GM19455 (cell line): Measurements from ENCODE around the gene GRXCR1.

Experiments
- ATAC-seq: cut with Tn5 transposase; IDR thresholded peaks from one replicate; pipeline ENCODE4 v1.9.1; 2021; ENCODE audit not compliant: unreplicated experiment

GRXCR1 gene

DNA sequence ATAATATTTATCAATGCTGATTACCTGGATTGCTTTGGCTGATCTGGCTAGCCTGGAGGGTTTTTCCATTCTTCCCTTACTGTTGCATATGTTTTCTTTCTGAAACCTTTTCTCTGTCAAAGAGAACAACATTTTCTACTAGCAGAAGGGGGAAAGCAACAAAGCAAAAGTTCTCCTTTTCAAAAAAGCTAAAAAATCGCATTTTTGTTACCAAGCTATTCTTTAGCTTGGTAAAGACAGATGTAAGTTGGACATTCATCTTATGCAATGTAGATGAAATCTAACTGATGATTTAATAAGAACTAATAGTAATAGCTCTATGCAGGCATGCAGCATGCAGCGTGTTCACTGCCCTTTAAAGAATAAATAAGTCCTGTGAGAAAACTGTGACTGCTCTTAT lies at the start of gene GRXCR1:
TSS of gene GRXCR1 (plus strand) at position 301 of the 400 bp plus-strand sequence. CDS start 554 bp downstream, outside the sequence.
- ATAC-seq = no peak

DNA sequence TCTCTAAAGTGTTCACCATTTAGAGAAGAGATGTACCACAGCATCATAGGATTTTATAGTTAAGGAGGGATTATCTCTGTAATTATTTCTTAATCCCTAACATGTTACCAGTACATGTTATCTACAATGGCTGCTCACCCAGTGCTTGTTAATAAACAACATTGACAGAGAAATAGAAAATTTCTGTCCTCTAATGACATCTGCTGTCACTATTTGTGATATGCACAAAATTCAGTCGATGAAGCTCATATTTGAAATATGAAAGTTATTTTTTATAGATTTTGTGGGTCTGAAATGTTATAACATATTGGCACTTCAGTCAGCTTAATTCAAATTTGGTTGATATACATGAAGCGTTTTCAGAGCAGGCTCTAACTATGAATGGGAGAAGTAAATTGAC lies 48.8 kb upstream of the GRXCR1 start:
- no peak for ATAC-seq

DNA sequence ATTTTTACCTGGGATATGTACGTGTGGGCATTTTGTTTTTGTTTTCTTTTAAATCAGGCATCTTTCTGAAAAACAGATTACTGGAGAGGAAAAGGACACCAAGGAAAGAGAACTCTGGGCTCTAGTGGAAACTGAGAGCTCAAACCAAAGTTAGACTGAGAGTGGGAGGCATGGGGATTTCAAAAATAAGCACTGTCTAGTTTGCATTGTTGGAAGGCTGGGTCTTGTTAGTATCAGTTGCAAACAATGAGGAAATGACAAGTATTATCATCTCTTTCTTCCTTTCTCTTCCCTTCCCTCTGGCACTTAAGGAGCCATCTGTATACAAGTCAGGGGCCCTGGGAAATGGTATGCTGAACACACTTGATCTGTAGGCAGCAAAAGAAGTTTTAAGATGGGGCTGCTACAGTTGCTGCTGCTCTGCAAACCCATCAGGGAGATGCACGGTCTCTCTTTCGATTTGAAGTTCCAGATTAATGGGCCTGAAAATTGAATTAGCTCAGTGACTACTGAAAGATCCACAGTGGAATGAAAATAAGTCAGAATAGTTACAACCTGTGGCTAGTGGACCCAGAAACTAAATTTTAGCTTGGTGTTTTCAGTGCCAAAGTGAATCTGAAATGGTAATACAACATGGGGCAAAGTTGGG lies 48.0 kb upstream of the GRXCR1 start:
- ATAC-seq = no peak

DNA sequence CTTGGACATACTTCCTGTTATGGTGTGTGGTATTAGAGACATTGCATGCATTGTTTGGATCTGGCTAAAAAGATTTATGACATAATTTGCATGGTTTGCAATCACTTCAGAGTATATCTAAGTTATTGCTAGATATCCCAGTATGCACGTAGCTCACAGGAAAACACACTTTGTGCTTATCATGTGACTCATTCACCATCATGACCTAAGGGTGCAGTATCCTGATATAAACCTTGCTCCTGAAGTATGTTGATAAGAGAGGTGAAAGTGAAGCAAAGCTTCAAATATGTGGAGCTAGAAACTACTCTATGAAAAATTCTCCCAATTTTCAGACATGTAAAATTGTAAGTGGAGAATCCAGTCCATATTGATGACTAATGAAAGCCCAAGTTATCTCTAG lies 46.9 kb upstream of the GRXCR1 start:
- no peak for ATAC-seq

DNA sequence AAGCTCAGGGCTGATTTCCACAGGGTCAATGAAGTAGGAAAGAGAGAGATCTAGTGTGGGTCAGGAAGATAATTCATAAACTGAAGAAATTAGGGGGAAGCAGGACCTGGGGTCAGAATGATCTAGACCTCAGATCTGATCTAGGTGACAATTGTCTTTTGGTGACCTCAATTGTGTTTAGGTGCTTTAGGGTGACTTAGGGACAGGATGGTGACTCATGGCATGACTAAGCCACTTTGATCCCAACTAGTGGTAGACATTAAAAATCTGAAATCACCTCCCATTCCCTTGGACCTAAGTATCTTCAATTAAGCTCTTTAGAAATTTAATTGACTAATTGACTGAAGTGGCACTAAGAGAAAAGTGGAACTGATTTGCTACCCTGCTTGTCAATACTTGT lies 36.7 kb upstream of the GRXCR1 start:
- no peak for ATAC-seq

DNA sequence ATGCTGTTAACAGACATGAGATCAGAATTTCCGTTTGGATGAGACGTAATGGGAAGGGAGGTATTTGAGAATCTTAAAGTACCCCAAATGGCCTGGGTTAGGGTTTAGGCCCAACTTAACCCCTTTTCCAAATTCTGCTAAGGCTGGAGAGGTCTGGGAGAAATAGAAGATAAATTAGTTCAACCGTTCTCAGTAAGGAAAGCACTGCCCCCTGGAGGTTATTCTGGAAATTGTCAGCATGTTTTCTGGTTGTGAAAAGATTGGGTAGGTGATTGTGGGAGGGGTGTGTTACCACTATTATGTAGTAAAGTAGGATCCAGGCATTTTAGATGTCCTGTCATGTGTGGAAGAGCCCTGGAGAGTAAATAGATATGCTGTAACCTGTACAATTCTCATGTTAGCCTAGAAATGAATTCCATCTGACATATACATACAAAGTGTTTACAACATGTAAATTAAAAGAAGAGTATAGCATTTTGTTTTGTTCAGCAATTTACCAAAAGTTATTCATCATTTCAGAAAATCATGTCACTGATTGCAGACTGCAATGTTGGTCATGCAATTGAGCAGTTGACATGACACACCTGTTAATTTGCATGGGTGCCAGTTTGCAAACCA lies 26.8 kb upstream of the GRXCR1 start:
- no peak for ATAC-seq

DNA sequence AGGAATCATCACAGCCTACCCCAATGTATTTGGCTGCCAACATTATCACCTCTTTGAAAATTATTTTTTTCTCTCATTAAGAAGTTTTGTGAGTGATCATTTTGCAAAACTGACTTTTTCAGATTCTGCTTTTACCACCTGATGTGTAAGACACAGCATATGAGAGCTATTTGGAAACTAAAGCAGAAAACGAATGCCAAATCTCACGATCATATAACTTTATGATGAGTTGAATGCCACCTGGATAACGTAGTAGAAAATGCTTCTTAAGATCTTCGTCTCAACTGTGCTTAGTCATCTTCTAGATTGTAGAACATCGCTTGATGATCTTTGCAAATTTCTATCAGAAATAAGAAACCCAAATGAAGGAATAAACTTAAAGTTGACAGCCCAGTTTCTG lies 21.3 kb upstream of the GRXCR1 start:
- ATAC-seq = no peak

DNA sequence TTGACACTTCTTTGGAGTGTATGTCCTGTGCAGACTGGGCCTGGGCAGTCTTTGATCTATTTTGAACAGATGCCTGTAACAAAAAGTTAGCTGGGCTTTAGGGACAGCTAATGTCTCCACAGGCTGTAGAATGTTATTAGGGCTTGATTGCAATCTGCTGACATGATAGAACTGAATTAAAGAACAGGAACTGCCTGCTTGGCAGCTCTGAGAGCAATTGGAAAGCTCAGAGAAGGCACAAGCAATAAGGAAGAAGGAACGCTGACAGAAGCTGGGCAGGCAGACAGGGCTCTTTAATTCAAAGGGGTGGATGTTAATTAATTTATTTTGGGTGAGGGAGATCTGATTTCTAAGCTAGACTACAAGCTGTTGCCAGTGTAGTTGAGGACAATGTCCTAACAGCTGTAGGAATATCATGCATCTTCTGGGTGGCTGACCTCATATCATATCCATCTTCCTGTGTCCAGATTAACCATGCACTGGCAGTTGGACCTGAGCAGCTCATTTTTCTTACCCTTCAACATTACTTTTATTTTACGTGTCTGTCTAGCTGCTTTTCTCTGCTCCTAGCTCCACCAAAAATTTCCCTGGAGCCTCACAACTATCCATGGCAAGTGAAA lies 20.7 kb upstream of the GRXCR1 start:
- ATAC-seq = no peak

DNA sequence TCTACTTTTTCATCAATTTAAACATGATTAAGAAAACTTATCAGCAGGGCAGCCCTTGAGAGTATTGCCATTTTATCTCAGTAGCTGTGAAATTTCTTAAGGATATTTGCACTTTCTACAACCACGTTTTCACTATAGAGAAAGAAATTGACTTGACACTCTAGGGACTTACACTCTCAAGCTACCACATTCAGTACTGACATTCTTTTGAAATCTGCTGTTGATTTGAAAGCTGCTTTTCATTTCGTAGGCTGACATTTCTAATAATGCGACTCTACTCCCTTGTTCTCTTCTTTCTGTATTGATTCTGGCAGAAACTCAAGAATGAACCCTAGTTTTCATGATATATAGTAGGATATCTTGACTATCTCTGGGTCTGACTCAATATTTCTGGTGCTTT lies 13.7 kb upstream of the GRXCR1 start:
- no peak for ATAC-seq

DNA sequence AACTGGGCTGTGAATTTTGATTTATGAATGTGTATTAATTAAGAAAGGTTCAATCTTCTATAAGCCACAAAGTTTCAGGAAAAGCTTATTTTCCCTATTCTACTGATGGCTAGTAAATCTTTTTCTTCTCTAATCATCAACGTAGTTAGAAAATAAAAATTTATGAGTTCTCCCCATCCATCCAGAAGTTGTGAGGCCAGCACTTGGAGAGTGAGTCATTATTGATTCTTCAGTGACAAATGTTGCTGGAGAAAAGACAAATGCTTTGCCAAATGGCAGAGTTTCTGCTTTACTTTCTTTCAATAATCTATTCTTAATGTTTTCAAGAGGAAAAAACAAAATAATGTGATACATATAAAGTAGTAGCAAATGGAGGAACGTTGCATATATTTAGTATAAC lies 11.3 kb upstream of the GRXCR1 start:
- no peak for ATAC-seq

DNA sequence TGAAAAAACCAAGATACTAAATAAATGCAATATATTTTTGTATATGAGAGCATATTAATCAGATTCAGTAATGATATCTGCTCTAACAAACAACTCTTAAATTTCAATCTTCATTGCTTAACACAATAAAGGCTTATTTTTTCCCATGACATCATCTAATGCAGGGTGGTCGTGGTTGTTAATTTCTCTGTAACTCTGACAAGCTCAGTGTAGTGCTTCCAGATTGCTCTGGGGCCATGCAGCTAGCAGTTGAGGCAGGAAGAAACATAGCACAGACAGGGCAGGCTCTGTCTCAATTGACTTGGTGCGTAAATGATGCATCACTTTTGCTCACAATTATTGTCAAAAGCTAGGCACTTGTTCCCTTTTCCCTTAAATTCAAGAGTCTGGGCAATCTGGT lies 869 bp upstream of the GRXCR1 start:
- no peak for ATAC-seq

DNA sequence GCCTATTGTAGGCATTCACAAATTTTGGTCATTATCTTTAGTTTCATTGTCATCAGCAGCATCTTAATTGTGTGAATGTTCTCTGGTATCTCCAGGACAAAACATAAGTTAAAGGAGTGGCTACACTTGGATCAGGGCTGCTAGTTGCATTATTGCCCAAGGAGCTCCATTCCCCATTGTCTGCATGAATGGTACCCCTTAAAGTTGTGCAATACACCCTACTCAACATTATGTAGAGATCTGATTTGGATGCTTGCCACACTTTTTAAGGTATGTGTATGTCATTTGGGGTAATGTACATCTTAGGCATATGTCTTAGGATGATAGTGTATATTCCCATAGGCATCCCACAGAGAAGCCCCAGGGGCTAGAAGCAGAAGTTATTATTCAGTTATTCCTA lies 2.9 kb downstream of the GRXCR1 start:
- no peak for ATAC-seq

DNA sequence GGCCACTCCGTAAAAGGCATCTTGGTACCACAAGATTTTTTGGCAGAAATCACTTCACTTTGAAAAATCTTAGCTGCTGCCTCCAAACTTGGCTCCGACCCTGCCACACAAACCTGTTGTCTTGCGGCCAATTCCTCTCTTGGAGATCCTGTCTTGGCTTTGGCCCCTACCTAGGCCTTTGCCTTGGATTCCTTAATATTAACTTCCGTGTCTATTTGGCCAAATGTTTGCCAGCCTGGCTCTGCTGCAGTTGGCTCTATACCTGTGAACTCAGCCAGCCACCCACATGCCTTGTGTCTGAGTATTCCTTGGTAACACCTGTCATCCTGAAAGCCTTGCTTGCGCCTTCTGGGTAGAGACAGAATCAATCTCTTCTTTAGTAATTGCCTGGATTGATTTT lies 12.5 kb downstream of the GRXCR1 start:
- no peak for ATAC-seq

DNA sequence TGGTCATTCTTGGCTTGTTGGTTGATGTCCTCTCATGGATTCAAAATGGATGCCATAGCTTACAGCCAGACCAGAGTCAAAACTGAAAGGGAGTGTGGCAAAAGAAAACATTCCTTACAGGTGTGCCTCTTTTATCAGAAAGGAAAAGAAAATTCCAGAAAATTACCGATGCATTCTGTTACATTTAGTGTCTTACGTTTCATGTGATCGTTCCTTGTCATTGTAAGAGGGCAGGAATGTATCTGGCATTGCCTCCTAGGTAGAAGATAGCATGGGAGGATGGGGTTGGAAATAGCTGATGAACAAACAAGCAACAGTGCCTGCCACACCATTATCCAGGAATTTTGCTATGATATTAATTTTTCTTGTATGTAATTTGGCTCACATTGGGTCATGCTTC lies 13.1 kb downstream of the GRXCR1 start:
- no peak for ATAC-seq

DNA sequence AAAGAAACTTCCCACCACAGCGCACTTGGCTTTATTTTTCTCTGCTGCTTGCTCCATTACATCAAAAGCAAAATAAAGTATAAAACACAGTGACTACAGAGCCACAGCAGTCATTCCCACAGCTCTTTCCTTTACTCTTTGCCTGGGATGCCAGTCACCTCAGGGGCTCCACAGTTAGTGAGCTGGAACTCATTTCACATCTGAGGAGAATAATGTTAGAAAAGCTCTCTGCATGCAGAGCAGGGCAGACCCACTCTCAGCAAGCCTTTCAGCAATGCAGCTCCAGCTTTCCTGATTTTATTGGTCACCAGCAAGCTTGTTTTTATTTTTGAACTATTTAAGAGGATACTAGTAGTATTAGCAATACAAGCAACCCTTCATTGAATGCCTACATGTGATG lies 13.8 kb downstream of the GRXCR1 start:
- no peak for ATAC-seq

DNA sequence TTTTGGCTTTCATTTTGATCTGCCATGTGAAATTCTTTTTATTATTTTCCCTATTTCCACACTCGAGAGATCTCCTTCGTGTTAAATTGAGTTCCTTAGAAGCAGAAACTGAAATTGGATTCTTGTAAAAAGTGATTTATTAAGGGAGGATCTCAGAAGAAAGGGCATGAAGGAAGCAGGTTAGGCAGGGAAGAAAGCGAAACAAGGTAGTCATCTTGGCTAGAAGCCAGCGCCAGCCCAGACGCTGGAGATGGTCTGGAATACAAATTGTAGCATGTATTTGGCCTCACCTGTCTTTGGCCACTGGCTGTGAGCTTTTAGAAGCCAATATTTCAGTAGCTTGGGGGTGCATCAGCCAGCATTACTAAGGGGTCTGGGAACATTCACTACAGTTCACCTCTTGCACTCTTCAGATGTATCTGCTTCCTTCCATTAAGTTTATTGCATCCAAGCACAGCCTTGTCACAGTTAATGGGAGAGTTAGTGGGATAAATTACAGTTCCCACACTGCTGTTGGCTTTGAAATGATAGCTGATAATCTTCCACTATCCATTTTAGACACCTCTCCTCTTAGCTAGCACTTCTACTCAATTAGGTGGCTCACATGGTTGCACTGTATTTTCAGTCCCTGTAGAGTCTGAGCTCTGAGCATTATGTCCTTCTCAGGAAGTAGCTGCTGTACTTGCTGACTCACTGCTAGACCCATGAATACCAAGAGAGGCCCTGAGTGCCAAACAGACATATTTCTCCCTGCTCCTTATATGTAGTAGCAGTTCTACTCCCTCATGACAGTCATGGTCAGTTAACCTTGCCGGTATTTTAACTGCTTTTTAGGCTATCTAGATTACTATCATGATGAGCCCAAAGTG lies 14.6 kb downstream of the GRXCR1 start:
- ATAC-seq = no peak

DNA sequence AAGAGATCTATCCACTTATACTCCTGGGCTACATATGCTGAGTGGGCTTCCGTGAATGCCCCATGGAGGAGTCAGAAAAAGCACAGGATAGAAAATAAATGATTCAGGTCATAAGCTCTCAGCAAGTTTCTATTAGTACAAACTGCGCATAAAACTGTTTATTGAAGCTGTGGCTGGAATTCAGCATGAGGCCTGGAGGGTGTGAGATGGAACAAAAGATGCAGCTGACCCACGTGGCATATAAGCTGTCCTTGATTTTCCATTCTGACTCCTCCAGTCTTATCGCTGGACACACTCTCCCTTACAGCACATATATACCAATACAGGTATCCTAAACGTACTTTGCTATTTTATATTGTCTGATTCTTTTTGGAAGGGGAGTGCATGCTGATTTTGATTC lies 17.9 kb downstream of the GRXCR1 start:
- no peak for ATAC-seq

DNA sequence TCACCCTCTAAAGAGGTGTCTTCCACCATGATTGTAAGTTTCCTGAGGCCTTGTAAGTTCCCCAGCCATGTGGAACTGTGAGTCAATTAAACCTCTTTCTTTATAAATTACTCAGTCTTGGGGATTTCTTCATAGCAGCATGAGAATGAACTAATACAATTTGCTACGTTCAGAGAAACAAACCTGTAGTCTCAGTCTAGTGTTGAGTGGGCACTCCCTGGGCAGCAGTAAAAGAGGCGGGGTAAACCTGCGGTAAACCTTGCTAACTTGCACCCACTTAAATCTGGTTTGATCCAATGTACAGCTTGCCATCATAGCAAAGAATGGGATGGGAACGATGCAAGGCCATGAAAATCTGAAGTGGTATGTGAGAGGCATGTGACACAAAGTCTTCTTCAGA lies 22.4 kb downstream of the GRXCR1 start:
- ATAC-seq = no peak

DNA sequence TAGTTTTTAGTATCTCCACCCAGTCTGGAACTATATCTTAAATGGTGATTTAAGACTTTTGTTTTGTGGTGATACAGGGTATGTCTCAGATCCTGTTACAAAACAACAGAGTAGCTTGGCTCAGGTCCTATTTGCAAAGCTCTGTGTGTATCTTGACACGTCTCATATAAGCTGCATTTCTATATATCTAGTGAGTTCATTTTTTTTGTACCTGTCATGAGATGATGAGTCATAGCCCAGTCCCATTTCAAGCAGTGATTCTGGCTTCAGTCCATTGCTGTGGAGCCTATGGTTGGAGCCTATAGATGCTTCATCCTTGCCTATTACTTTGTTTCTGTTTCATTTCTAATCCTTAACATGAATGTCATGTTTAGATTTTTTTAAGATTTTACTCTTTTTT lies 23.0 kb downstream of the GRXCR1 start:
- no peak for ATAC-seq

DNA sequence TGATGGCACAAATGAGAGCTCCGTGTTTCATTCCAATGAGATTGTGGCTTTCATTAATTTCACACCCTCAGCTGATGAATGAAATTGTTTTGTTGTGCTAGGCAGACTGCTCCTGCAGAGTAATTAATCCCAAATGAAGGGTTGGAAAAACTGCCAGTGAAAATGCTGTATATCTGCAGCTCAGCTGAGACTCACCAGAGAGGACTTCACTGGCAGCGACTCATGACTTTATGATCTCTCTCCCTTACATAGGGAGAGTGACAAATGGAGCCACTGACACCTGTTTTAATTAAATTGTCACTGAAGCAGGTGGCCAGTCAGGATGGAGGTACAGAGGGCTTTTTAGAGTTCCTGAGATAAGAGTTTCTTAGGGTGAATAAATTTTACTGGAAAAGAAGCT lies 24.8 kb downstream of the GRXCR1 start:
- no peak for ATAC-seq

DNA sequence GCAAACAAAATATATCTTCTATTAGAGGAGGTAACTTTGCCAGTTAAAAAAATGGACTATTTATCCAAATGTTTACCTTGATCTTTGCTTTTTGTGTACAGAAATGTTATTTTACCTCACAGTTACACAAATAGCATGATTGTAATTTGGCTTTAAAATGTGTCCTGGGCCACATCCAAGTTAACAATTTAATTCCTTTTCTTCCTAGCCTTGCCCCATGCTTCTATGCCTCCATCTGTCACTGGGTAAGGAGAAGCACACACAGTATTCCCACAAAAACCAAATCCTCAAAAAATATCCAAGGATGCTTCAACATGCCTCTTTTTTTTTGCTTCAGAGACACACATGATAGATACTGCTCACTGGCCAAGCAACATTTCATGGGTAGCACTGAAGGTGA lies 30.9 kb downstream of the GRXCR1 start:
- ATAC-seq = no peak

DNA sequence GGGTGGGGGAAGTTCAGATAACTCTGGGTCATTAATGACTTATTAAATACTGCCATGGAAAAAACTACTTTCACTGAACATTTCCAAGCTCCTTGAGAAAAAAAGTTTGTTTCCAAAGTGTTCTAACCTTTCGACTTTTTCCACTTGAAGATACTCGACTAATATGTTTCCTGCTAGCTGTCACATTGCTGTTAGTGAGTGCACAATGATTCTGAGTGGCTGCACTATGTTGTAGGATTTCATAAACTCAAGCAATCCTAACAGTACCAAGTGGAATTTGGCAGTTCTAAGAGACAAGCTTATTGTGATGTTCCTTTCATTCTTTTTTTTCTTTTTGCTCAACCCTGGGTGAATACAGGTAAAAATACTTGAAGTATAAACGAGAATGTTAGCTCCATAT lies 33.4 kb downstream of the GRXCR1 start:
- no peak for ATAC-seq
